Activated gamma-delta T cell treated with Interleukin-2 at 50 U/mL for 16 hours (primary cell): ENCODE data around the gene SPDYE18.
"Not testable (repeated sequence)": the region's sequence is repeated elsewhere in the genome, so short reads cannot be mapped to it uniquely, and the experiment has no call there.

Experiments
- DNase-seq: peaks from one replicate; pipeline ENCODE4 v3.0.0-alpha.2; 2020

SPDYE18 gene

GRCh38 chr7:77005461-77006057 lies 56.8 kb downstream of the SPDYE18 start:
- not testable (repeated sequence) for DNase-seq

GRCh38 chr7:77004151-77004550 lies 58.2 kb downstream of the SPDYE18 start:
- DNase-seq, result not testable (repeated sequence)

- DNase-seq, result not testable (repeated sequence)
These were observed 59.1 kb downstream of the SPDYE18 start for GRCh38 chr7:77003241-77003640.

- DNase-seq, result not testable (repeated sequence)
These were observed 59.6 kb downstream of the SPDYE18 start for GRCh38 chr7:77002678-77003233.

GRCh38 chr7:77002104-77002503 lies 60.3 kb downstream of the SPDYE18 start:
- not testable (repeated sequence) for DNase-seq
